Measurements from ENCODE around the gene SEMA4B. TPM values are rescaled to one million over a fixed set of nuclear protein-coding genes. Genes with fewer than 3 reads are reported as not detected.
A peak's percentile ranks its signal among the peaks of the same experiment; 100 is the strongest.

The SEMA4B gene
- total and polyA plus RNA-seq, 9 of the 15 experiments (the other 6 are each of a cell fraction or from before 2014, with no cell fraction given): 1.3 to 33.6 (median 11.0) TPM

DNA sequence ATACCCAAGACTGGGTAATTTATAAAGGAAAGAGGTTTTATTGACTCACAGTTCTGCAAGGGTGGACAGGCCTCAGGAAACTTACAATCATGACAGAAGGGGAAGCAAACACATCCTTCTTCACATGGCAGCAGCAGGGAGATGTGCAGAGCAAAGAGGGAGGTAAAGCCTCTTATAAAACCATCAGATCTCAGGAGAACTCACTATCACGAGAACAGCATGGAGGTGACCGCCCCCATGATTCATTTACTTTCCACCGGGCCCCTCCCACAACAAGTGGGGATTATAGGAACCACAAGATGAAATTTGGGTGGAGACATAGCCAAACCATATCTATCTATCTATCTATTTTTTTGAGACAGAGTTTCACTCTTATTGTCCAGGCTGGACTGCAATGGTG is 38.2 kb downstream of the SEMA4B start (continued):
- TF ChIP-seq ZNF707 (CRISPR knock-in tag; conservative IDR thresholded peaks at IDR 0.05) (no peak), SP1 (CRISPR knock-in tag; IDR thresholded peaks at IDR 0.05) (peak; percentile 63; the same call in 1 of the 2 replicates), JUND (IDR thresholded peaks at IDR 0.05; ENCODE audit: borderline replicate concordance, low read depth, low read length) (peak; percentile 42; the same call in 1 of the 2 replicates), JUND (tag; IDR thresholded peaks at IDR 0.05; ENCODE audit: borderline replicate concordance, low read depth, low read length) (peak; percentile 27; the same call in 1 of the 3 replicates), CHD1 (IDR thresholded peaks at IDR 0.05; ENCODE audit: low read length) (no peak), KDM5B (IDR thresholded peaks at IDR 0.05; ENCODE audit: insufficient replicate concordance, low read depth, low read length) (peak; percentile 62), EGR1 (conservative IDR thresholded peaks at IDR 0.05) (0 out of 2 replicates have a peak, but pooled peaks have one; percentile 9), RAD21 (CRISPR knock-in tag; conservative IDR thresholded peaks at IDR 0.05 in 1 of 2, IDR thresholded peaks at IDR 0.05 in 1 of 2) (no peak), YBX1 (IDR thresholded peaks at IDR 0.05) (no peak), SREBF1 (IDR thresholded peaks at IDR 0.05; ENCODE audit: borderline replicate concordance, low read depth, low read length) (no peak), HNRNPL (IDR thresholded peaks at IDR 0.05; ENCODE audit: low read depth, low read length) (no peak), L3MBTL2 (IDR thresholded peaks at IDR 0.05) (0 out of 2 replicates have a peak, but pooled peaks have one; percentile 12), RFX7 (CRISPR knock-in tag; IDR thresholded peaks at IDR 0.05) (no peak), ZNF324 (CRISPR knock-in tag; IDR thresholded peaks at IDR 0.05) (no peak), MTA3 (IDR thresholded peaks at IDR 0.05; ENCODE audit: borderline replicate concordance) (no peak), ZFP30 (CRISPR knock-in tag; IDR thresholded peaks at IDR 0.05; ENCODE audit: borderline replicate concordance) (no peak), HDAC3 (IDR thresholded peaks at IDR 0.05; ENCODE audit: borderline replicate concordance, partially characterized antibody) (no peak), HMGN3 (IDR thresholded peaks at IDR 0.05; ENCODE audit: borderline replicate concordance, extremely low read depth, insufficient read length, low read depth, low read length) (no peak)
- TF ChIP-seq, protein P1, sequence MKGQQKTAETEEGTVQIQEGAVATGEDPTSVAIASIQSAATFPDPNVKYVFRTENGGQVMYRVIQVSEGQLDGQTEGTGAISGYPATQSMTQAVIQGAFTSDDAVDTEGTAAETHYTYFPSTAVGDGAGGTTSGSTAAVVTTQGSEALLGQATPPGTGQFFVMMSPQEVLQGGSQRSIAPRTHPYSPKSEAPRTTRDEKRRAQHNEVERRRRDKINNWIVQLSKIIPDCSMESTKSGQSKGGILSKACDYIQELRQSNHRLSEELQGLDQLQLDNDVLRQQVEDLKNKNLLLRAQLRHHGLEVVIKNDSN (CRISPR knock-in tag; IDR thresholded peaks at IDR 0.05): no peak
- TF ChIP-seq, protein P2, sequence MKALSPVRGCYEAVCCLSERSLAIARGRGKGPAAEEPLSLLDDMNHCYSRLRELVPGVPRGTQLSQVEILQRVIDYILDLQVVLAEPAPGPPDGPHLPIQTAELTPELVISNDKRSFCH (CRISPR knock-in tag; IDR thresholded peaks at IDR 0.05): no peak
- TF ChIP-seq, protein P2 (tag; IDR thresholded peaks at IDR 0.05): no peak
- TF ChIP-seq, protein P3, sequence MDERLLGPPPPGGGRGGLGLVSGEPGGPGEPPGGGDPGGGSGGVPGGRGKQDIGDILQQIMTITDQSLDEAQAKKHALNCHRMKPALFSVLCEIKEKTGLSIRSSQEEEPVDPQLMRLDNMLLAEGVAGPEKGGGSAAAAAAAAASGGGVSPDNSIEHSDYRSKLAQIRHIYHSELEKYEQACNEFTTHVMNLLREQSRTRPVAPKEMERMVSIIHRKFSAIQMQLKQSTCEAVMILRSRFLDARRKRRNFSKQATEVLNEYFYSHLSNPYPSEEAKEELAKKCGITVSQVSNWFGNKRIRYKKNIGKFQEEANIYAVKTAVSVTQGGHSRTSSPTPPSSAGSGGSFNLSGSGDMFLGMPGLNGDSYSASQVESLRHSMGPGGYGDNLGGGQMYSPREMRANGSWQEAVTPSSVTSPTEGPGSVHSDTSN (CRISPR knock-in tag; IDR thresholded peaks at IDR 0.05; ENCODE audit: low read depth): no peak
- TF ChIP-seq, protein P3 (tag; conservative IDR thresholded peaks at IDR 0.05; ENCODE audit: low read depth): no peak
- TF ChIP-seq, protein P4, sequence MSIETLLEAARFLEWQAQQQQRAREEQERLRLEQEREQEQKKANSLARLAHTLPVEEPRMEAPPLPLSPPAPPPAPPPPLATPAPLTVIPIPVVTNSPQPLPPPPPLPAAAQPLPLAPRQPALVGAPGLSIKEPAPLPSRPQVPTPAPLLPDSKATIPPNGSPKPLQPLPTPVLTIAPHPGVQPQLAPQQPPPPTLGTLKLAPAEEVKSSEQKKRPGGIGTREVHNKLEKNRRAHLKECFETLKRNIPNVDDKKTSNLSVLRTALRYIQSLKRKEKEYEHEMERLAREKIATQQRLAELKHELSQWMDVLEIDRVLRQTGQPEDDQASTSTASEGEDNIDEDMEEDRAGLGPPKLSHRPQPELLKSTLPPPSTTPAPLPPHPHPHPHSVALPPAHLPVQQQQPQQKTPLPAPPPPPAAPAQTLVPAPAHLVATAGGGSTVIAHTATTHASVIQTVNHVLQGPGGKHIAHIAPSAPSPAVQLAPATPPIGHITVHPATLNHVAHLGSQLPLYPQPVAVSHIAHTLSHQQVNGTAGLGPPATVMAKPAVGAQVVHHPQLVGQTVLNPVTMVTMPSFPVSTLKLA (conservative IDR thresholded peaks at IDR 0.05): no peak
